Body of pancreas (tissue), 4 donors: ENCODE data around the gene GMDS.

Experiments used
- CTCF ChIP-seq, 7 experiments: fragments of 450-650 bp in 4 of 7; fragments of 200-600 bp in 3 of 7; sonication (generic) in 3 of 7; IDR thresholded peaks; one replicate each; pipeline ENCODE4 v1.5.1; 2016 to 2019; ENCODE audit warnings: antibody characterized with exemption in 7 of 7
- POLR2A ChIP-seq, 3 donors: fragments of 450-650 bp; IDR thresholded peaks; one replicate each; pipeline ENCODE4 v1.6.1; 2016; ENCODE audit warnings: antibody characterized with exemption in 3 of 3, mild to moderate bottlenecking in 2 of 3

DNA sequence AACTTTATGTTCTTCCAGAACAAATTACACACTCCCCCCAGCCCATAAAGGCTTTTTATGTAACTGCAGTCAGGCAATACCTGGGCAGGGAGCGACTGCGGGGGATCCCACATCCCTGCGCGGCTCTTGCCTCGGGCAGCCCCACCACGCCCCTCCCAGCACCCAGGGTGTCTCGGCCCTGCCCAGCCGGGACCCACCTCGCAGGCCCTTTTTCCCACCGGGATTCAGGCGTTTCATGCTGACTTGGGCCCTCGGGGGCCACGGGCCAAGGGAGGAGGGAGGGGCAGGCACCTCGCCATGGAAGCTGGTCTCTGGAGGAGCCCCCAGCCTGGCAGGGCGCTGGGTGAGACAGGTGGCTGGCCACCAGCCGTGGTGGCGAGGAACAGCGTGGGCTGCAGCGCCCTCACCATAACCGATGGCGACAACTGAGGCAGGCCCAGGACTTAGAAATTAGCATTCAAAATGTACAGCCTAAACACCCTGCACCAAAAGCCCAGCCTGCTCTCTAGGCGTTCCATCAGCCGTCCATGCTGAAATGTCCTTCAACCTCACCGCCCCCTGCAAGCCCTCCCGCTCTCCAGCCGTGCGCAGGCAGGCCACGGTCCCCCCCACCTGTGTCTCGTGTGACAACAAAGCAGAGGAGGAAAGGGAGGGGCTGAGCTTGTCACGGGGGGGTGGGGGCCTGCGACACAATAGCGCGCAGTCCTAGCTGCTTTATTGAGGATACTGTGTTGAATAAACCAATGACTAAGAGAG is 650.8 kb downstream of the GMDS start:
- TF ChIP-seq CTCF (IDR thresholded peaks at IDR 0.05) (no peak), POLR2A (IDR thresholded peaks at IDR 0.05) (no peak)
